PC-9 (cell line): ENCODE data around the gene SCYGR4. TPM values are rescaled to one million over a fixed set of nuclear protein-coding genes. Genes with fewer than 3 reads are reported as not detected.

ENCODE experiments used
- BruUV-seq: library from RNA; stranded (reverse); fragments of 400-500 nt; replicated peaks from 2 replicates; lab custom pipeline; 2021; lab: Mats Ljungman, UMichigan
- CTCF ChIA-PET: fragments of 300-600 bp; sonication (Branson Sonifier 250); formaldehyde crosslinking; loops from one replicate; lab custom pipeline; 2022; ENCODE audit warnings: antibody characterized with exemption; lab: Charles Lee
- POLR2A ChIA-PET: fragments of 300-600 bp; sonication (Branson Sonifier 250); formaldehyde crosslinking; loops from one replicate; lab custom pipeline; 2022; ENCODE audit warnings: antibody characterized with exemption; ENCODE audit not compliant: unreplicated experiment; lab: Charles Lee
- DNase-seq, 2 experiments: peaks; one replicate each; pipeline versions ENCODE4 v3.0.0 to v3.0.0-alpha.2; 2015 to 2022; ENCODE audit warnings: mixed read lengths in 1 of 2
- H2AFZ ChIP-seq: fragments of 200-600 bp; sonication (generic); 2 replicates; pipeline ENCODE4 v1.8.1; 2017; ENCODE audit warnings: antibody characterized with exemption
- H3F3A ChIP-seq: fragments of 200-600 bp; sonication (generic); 2 replicates; pipeline ENCODE4 v1.8.1; 2017; ENCODE audit warnings: antibody characterized with exemption, mild to moderate bottlenecking, low read depth; ENCODE audit not compliant: insufficient read depth
- H3K27ac ChIP-seq: fragments of 200-600 bp; sonication (generic); 2 replicates; pipeline ENCODE4 v1.6.1; 2016; ENCODE audit warnings: mixed run types
- H3K27me3 ChIP-seq: fragments of 200-600 bp; sonication (generic); 2 replicates; pipeline ENCODE4 v1.6.1; 2016; ENCODE audit warnings: low read depth, mixed run types; ENCODE audit not compliant: insufficient read depth
- H3K36me3 ChIP-seq: fragments of 200-600 bp; sonication (generic); 2 replicates; pipeline ENCODE4 v1.6.1; 2016; ENCODE audit warnings: low read depth, mixed run types
- H3K4me1 ChIP-seq: fragments of 200-600 bp; sonication (generic); replicated peaks from 2 replicates; pipeline ENCODE4 v1.6.1; 2016; ENCODE audit warnings: mixed run types; ENCODE audit not compliant: insufficient read depth
- H3K4me2 ChIP-seq: fragments of 200-600 bp; sonication (generic); 2 replicates; pipeline ENCODE4 v1.6.1; 2017; ENCODE audit warnings: mixed run types
- H3K4me3 ChIP-seq: fragments of 200-600 bp; sonication (generic); 2 replicates; pipeline ENCODE4 v1.6.1; 2016; ENCODE audit warnings: mixed run types
- H3K79me2 ChIP-seq: fragments of 200-600 bp; sonication (generic); 2 replicates; pipeline ENCODE4 v1.6.1; 2017; ENCODE audit warnings: low read depth, mixed run types
- H3K9me2 ChIP-seq: fragments of 200-600 bp; sonication (generic); 2 replicates; pipeline ENCODE4 v1.8.1; 2017; ENCODE audit warnings: mild to moderate bottlenecking; ENCODE audit not compliant: insufficient read depth
- H3K9me3 ChIP-seq: fragments of 200-600 bp; sonication (generic); 2 replicates; pipeline ENCODE4 v1.8.1; 2016; ENCODE audit warnings: low read depth; ENCODE audit not compliant: insufficient read depth
- H4K20me1 ChIP-seq: fragments of 200-600 bp; sonication (generic); 2 replicates; pipeline ENCODE4 v1.8.1; 2017; ENCODE audit not compliant: insufficient read depth
- CTCF ChIP-seq: fragments of 200-600 bp; sonication (generic); conservative IDR thresholded peaks from 2 replicates; pipeline ENCODE4 v1.6.1; 2017; ENCODE audit warnings: mixed run types, antibody characterized with exemption, mild to moderate bottlenecking, moderate library complexity
- EZH2 ChIP-seq: fragments of 200-600 bp; sonication (generic); IDR thresholded peaks from 2 replicates; pipeline ENCODE4 v1.8.0; 2017; ENCODE audit warnings: antibody characterized with exemption, low read depth
- intact Hi-C: fragments of 100-400 bp; cut with micrococcal nuclease; formaldehyde crosslinking; loops from one replicate; pipeline ENCODE4 v1.10.0; 2022; ENCODE audit not compliant: unreplicated experiment
- total RNA-seq: library from RNA; stranded (reverse); gene quantifications from 2 replicates; pipeline ENCODE4 v1.2.3, GENCODE V29; 2021

Gene SCYGR4
- total RNA-seq, 1 experiment from 2014 or later: not detected

DNA sequence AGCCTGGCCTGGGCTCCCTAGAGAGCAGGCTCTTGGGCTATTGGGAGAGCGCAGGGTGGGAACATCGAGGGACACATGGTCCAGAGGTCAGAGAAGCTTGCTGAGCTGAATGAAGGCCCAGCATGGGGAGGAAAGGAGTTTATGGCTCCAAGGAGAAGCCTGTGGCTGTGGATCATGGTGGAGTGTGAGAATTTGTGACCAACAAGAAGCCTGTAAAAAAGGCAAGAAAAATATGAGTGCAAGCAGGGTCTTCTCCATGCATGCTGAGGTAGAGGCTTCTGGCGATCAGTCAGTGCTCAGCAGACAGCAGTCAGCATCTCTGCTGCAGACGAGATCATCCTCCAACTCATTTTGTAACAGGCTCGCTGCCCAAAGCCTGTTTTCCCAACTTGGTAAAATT, 1.4 kb upstream of the SCYGR4 start:
- 0 out of 2 replicates have a peak, but pooled peaks cover 12% of the 10 kb centered on the region for H3F3A ChIP-seq
- no peaks in the 10 kb centered on the region for H3K27me3 ChIP-seq
- no peak overlapping the region for H3K4me3 ChIP-seq
- no peak overlapping the region for H3K4me2 ChIP-seq
- no TSS peak for BruUV-seq
- no peaks in the 10 kb centered on the region for H3K79me2 ChIP-seq
- H2AFZ ChIP-seq: no peak overlapping the region
- no peaks in the 10 kb centered on the region for H3K9me3 ChIP-seq
- CTCF ChIA-PET: no interaction called here
- no peaks in the 10 kb centered on the region for H3K9me2 ChIP-seq
- H4K20me1 ChIP-seq: no peaks in the 10 kb centered on the region
- TF ChIP-seq EZH2 (no peak), CTCF (no peak)
- POLR2A ChIA-PET: no interaction called here
- intact Hi-C loops: no loop called here
- no peak overlapping the region for H3K27ac ChIP-seq
- DNase-seq: no peak
- H3K36me3 ChIP-seq: no peaks in the 10 kb centered on the region
- H3K4me1 ChIP-seq: peaks cover 18% of the 10 kb centered on the region

GRCh38 chr2:227616631-227617030, 667 bp upstream of the SCYGR4 start:
- Histone ChIP-seq H3K4me3 (no peak overlapping the region), H3K4me2 (no peak overlapping the region), H3K27ac (no peak overlapping the region), H3K9me3 (no peaks in the 10 kb centered on the region), H4K20me1 (no peaks in the 10 kb centered on the region), H3K4me1 (peaks cover 18% of the 10 kb centered on the region), H3K27me3 (no peaks in the 10 kb centered on the region), H3F3A (0 out of 2 replicates have a peak, but pooled peaks cover 12% of the 10 kb centered on the region), H3K36me3 (no peaks in the 10 kb centered on the region), H2AFZ (no peak overlapping the region), H3K9me2 (no peaks in the 10 kb centered on the region), H3K79me2 (no peaks in the 10 kb centered on the region)
- CTCF ChIA-PET: no interaction called here
- no TSS peak for BruUV-seq
- DNase-seq: no peak
- intact Hi-C loops: no loop called here
- no peak for TF ChIP-seq CTCF
- TF ChIP-seq EZH2: no peak
- POLR2A ChIA-PET: no interaction called here

DNA sequence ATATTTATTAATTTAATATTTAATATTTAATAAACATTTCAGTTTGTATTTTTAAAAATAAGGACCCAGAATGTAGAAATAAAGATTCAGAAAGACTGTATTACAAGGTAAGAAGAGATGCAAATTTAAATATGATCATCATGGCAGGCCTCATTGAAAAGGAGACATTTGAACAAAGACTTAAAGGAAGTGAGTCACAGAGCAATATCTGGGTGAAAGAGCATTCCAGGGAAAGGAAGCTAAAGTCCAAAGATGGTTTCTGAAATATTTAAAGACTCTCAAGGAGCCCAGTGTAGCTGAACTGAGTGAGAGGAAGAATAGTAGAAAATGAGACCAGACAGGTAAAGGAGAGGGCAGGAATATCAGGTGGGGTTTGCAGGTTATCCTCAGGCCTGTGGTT, 5.9 kb downstream of the SCYGR4 start:
- Histone ChIP-seq H3K9me2 (no peaks in the 10 kb centered on the region), H3K4me3 (no peak overlapping the region), H3K9me3 (no peaks in the 10 kb centered on the region; the same call in none of the 2 replicates), H3K79me2 (no peaks in the 10 kb centered on the region), H4K20me1 (no peaks in the 10 kb centered on the region), H3K4me2 (peak overlapping the region; percentile 31; the same call in 1 of the 2 replicates), H3F3A (no peaks in the 10 kb centered on the region), H3K4me1 (peaks cover 8% of the 10 kb centered on the region), H2AFZ (peak overlapping the region; percentile 76), H3K36me3 (no peaks in the 10 kb centered on the region), H3K27ac (0 out of 2 replicates have a peak overlapping the region, but pooled peaks have one; percentile 0), H3K27me3 (no peaks in the 10 kb centered on the region)
- no peak for DNase-seq
- ChIA-PET CTCF (no interaction called here), POLR2A (no interaction called here)
- TF ChIP-seq EZH2 (no peak), CTCF (no peak)
- no TSS peak for BruUV-seq
- intact Hi-C loops: no loop called here
